ENCODE results near the gene BABAM2. TPM values are rescaled to one million over a fixed set of nuclear protein-coding genes. Genes with fewer than 3 reads are reported as not detected.

The BABAM2 gene
- total and polyA plus RNA-seq, 4 donors: 9.9 to 17.0 (median 13.9) TPM

GRCh38 chr2:27952070-27952469, 61.5 kb downstream of the BABAM2 start:
- peaks cover 0 to 7% (median 6%) of the 10 kb centered on the region in 4 donors for H3K4me1 ChIP-seq (ENCODE audit: control insufficient read depth in 4 of 4, insufficient read depth in 4 of 4, low read length in 3 of 4)
- no peak for DNase-seq (ENCODE audit: low spot score)
- H3K27ac ChIP-seq (ENCODE audit: low read depth in 1 of 2, low read length in 2 of 2): no peak overlapping the region
- no peak overlapping the region for H3K9ac ChIP-seq (ENCODE audit: low read depth in 1 of 2, low read length in 2 of 2)
- WGBS: 93% methylated on average over 1 of the region's 1 CpG
- TF ChIP-seq EGR1 (IDR thresholded peaks at IDR 0.05; ENCODE audit: low read depth in 2 of 2) (no peak), RAD21 (IDR thresholded peaks at IDR 0.05) (no peak), JUND (IDR thresholded peaks at IDR 0.05) (no peak), NR2F2 (IDR thresholded peaks at IDR 0.05) (no peak), ATF3 (IDR thresholded peaks at IDR 0.05) (no peak), FOXA1 (IDR thresholded peaks at IDR 0.05) (no peak), MAX (IDR thresholded peaks at IDR 0.05) (no peak), HNF4A (conservative IDR thresholded peaks at IDR 0.05) (no peak), CTCF (IDR thresholded peaks at IDR 0.05; ENCODE audit: low read depth, low read length, missing input control) (no peak), GABPA (IDR thresholded peaks at IDR 0.05 in 1 of 2, conservative IDR thresholded peaks at IDR 0.05 in 1 of 2) (no peak), ZBTB33 (IDR thresholded peaks at IDR 0.05) (no peak), REST (IDR thresholded peaks at IDR 0.05) (no peak), FOXA2 (IDR thresholded peaks at IDR 0.05) (no peak), YY1 (IDR thresholded peaks at IDR 0.05) (no peak), RXRA (IDR thresholded peaks at IDR 0.05) (no peak), HNF4G (IDR thresholded peaks at IDR 0.05) (no peak), TAF1 (conservative IDR thresholded peaks at IDR 0.05) (no peak), SP1 (IDR thresholded peaks at IDR 0.05) (no peak)
- no peaks in the 10 kb centered on the region for H3K27me3 ChIP-seq (ENCODE audit: control insufficient read depth in 4 of 4, insufficient read depth in 4 of 4, low read length in 3 of 4)
- no peaks in the 10 kb centered on the region for H3K36me3 ChIP-seq (ENCODE audit: control insufficient read depth in 4 of 4, insufficient read depth in 3 of 4, low read depth in 1 of 4, low read length in 3 of 4)
- no peak overlapping the region for H3K4me3 ChIP-seq (ENCODE audit: low read depth in 1 of 3, low read length in 3 of 3)
- H3K9me3 ChIP-seq (ENCODE audit: control insufficient read depth in 4 of 4, low read length in 3 of 4): no peaks in the 10 kb centered on the region

All from liver (tissue), 9 donors.